ENCODE results near the gene CFAP65. TPM values are rescaled to one million over a fixed set of nuclear protein-coding genes. Genes with fewer than 3 reads are reported as not detected.

Gene CFAP65
- total and polyA plus RNA-seq, 2 of the 4 experiments (the other 2 are of a cell fraction), result not detected

DNA sequence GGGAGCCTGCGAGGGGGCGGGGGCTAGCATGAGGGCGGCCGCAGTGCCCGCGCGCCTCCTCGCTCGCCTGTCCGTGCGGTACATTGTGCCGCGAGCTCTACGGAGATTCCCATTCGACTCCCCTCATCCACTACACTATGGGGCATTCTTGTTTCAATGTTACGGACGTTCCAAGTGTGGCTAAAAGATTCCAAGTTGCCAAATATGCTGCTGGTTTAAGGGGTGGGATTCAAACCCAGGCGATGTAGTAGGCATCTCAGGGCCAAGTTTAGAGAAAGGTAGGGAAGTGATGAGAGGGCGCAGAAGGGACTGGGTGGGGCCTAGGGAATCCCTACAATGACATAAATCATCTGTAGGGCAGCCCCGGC lies 38.1 kb downstream of the CFAP65 start:
- no peak overlapping the region for H3K56ac ChIP-seq (ENCODE audit: extremely low read depth, insufficient read depth, low read length)
- H3K4me1 ChIP-seq (ENCODE audit: control insufficient read depth, insufficient read depth, low read length), result no peaks in the 10 kb centered on the region
- H2BK120ac ChIP-seq (ENCODE audit: low read depth, low read length), result no peak overlapping the region
- H4K91ac ChIP-seq (ENCODE audit: insufficient read depth, low read depth, low read length), result no peak overlapping the region
- no peaks in the 10 kb centered on the region; the same call in 1 of the 2 replicates for H4K20me1 ChIP-seq (ENCODE audit: insufficient read depth, low read length)
- no peaks in the 10 kb centered on the region for H3K79me1 ChIP-seq (ENCODE audit: low read depth in 1 of 2, low read length in 2 of 2)
- H3K14ac ChIP-seq (replicated peaks; ENCODE audit: low read depth, low read length), result no peak overlapping the region
- no peak overlapping the region for H3K4me3 ChIP-seq (ENCODE audit: insufficient read depth, low read depth, low read length)
- no TSS peak for BruUV-seq (replicated peaks)
- ATAC-seq (ENCODE audit: low read depth) (no peak; the same call in 1 of the 2 replicates), DNase-seq (no peak)
- H3K27ac ChIP-seq (ENCODE audit: insufficient read depth, low read length), result no peak overlapping the region
- no peak overlapping the region for H3K4ac ChIP-seq (ENCODE audit: low read depth, low read length)
- in situ Hi-C loops (cut with MboI; ENCODE audit: low sequenced_read_pairs) (no loop called here), dilution Hi-C loops (cut with HindIII; ENCODE audit: low sequenced_read_pairs, unreplicated experiment) (no loop called here), intact Hi-C loops (cut with micrococcal nuclease) (no loop called here)
- H3K9me1 ChIP-seq (ENCODE audit: insufficient read depth, low read length), result no peaks in the 10 kb centered on the region
- no peak overlapping the region for H2AK9ac ChIP-seq (replicated peaks; ENCODE audit: low read depth, low read length, poor library complexity)
- no peak overlapping the region for H2BK5ac ChIP-seq (ENCODE audit: low read depth, low read length, poor library complexity, severe bottlenecking)
- no peak overlapping the region for H4K5ac ChIP-seq (ENCODE audit: low read depth, low read length)
- 0% methylated on average over 1 of the region's 20 CpGs; no CpG with 5 or more reads in 1 of the 2 experiments for WGBS, 2 experiments (ENCODE audit: extremely low coverage in 2 of 2, insufficient read length in 1 of 2)
- no peak overlapping the region for H4K8ac ChIP-seq (ENCODE audit: low read depth in 2 of 2, low read length in 2 of 2)
- no peak for TF ChIP-seq CHD1 (IDR thresholded peaks at IDR 0.05; ENCODE audit: low read depth, low read length)
- no peak for TF ChIP-seq RAD21 (IDR thresholded peaks at IDR 0.05; ENCODE audit: low read length)
- H3K9ac ChIP-seq (ENCODE audit: low read depth, low read length), result no peak overlapping the region
- H3K23ac ChIP-seq (ENCODE audit: low read depth, low read length), result no peak overlapping the region
- no peak overlapping the region for H2AFZ ChIP-seq (replicated peaks; ENCODE audit: low read length, poor library complexity)
- H2BK15ac ChIP-seq (ENCODE audit: low read depth, low read length), result no peak overlapping the region
- H2BK20ac ChIP-seq (ENCODE audit: low read depth, low read length), result no peak overlapping the region
- H3K27me3 ChIP-seq (ENCODE audit: control insufficient read depth, insufficient read depth, low read length), result peaks cover 71% of the 10 kb centered on the region
- no peak overlapping the region for H3K4me2 ChIP-seq (ENCODE audit: low read depth, low read length)
- no peaks in the 10 kb centered on the region; the same call in 1 of the 2 replicates for H3K9me3 ChIP-seq (ENCODE audit: control insufficient read depth, insufficient read depth, low read length)
- no peaks in the 10 kb centered on the region for H3K36me3 ChIP-seq (ENCODE audit: control insufficient read depth, insufficient read depth, low read length)
- no peak overlapping the region for H3K18ac ChIP-seq (ENCODE audit: low read depth, low read length)
- POLR2A ChIA-PET (ENCODE audit: unreplicated experiment), result no interaction called here
- CTCF ChIA-PET, result interaction anchor here (0.8 kb wide), 1 partner anchor 9 kb away, joined by 3 read pairs; no protein-coding TSS in a partner anchor
- no peak overlapping the region for H2AK5ac ChIP-seq (ENCODE audit: low read depth, low read length)

Measured in IMR-90 (cell line).